ENCODE results near the gene CYP26B1. TPM values are rescaled to one million over a fixed set of nuclear protein-coding genes. Genes with fewer than 3 reads are reported as not detected.
A peak's percentile ranks its signal among the peaks of the same experiment; 100 is the strongest.

CYP26B1 gene
- total RNA-seq, 1 donor from 2014 or later, result 1.9 TPM

GRCh38 chr2:72140621-72140960 is 7.1 kb downstream of the CYP26B1 start:
- ATAC-seq, result no peak

- ATAC-seq, result no peak
These were observed 7.6 kb downstream of the CYP26B1 start for GRCh38 chr2:72139874-72140620.

GRCh38 chr2:72139471-72139873 is 8.2 kb downstream of the CYP26B1 start:
- no peak for ATAC-seq

GRCh38 chr2:72138921-72139381 is 8.7 kb downstream of the CYP26B1 start:
- no peak for ATAC-seq

GRCh38 chr2:72138011-72138881 is 9.4 kb downstream of the CYP26B1 start:
- no peak for ATAC-seq

DNA sequence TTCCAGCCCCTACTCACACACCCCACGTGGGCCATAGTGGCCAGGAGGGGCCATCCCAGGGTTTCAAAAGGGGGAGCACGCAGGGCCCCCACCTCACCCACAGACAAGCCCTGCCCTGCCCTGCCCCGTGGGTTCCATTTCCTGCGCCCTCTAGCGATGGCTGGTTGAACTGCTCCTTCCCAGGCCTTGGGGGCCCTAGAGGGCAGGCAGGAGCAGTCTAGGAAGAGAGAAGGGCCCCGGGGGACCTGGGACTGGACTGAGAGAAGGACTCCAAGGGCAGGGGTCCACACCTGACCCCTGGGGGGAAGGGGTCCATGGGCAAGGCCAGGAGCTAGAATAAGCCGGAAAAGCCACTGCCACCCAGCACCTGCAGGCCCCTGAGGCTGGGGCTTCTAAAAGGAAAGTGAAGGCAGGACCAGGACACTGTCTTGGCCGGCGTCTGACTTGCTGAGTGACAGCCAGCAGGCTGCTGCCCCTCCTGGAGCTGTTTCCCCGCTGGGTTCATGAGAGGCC is 10.1 kb downstream of the CYP26B1 start:
- ATAC-seq, result peak; percentile 71

- no peak for ATAC-seq
These were observed 10.6 kb downstream of the CYP26B1 start for GRCh38 chr2:72136933-72137497.

GRCh38 chr2:72136331-72136730 is 11.3 kb downstream of the CYP26B1 start:
- ATAC-seq, result no peak

DNA sequence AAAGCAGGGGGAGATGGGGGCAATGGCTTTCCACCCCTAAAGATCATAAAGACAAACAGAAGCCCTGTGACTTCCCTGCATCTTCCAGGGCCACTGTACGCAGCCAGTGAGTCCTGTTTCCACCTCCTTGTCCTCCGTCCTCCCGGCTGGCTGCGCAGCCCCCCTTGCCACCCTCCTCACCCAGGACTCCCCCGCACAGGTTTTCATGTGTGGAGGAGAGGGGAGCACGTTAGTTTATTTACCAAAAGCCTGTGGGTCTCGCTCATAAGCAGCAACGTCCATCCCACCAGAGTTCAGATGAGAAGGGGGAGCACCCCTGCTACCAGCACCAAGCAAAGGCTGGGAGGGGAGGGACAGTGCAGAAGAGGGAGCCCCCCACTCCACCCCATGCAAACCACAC is 11.7 kb downstream of the CYP26B1 start:
- no peak for ATAC-seq

- no peak for ATAC-seq
These were observed 12.5 kb downstream of the CYP26B1 start for GRCh38 chr2:72134997-72135800.

DNA sequence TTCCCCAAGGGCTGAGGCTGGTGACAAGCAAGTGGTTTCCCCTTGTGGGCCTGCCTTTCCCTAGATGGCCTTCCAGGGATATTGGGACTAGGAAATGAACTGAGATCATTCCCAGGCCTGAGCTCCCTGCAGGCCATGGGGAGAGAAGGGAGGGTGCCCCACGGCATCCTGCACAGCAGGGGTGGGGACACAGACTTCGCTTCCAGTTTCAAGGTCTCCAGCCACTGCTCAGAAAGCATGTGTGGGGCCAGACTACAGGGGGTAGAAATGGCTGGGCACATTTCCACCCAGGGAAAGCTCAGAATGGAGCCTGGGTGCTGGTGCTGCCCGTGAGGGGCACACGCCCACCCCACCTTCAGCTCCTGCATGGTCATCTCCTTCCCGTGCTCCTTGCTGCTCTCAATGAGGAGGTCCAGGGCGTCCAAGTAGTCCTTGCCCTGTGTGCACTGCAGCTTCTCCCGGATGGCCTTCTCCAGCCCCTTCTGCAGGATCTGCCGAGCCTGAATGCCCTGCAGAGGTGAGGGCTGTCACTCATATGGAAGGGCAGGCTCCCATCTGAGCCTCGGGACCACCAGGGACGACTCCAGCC is 13.2 kb downstream of the CYP26B1 start:
- ATAC-seq, result no peak

DNA sequence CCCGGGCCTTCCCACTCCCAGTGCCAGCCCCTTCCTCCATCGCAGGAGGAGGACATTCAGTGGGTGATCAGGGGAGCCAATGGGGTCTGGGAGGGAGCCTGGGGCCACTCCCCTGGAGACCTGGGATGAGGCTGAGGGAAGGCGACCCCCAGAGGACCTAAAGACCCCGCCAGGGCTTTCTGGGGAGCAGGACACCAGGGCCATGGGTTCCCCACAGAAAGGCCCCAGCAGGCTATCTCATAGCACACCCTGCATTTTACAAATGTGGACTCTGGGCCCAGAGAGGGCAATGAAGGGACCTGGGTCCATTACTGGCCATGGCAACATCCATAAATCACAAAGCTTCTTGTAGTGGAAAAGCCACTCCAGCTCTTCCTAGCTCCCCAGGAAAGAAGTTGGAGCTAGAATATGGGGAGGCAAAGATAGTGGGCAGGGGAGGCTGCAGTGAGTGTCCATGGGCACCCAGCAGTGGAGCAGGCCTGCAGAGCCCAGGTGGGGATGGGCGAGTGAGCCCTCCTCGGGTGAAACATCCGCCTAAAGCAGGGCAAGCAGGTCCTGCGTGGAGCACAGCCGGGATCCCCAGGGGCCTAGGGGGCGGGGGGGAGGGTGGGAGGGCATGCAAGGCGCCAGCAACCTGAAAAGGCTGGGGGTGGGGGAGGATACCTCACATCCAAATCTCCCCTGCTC is 13.8 kb downstream of the CYP26B1 start:
- ATAC-seq, result no peak

- no peak for ATAC-seq
These were observed 14.5 kb downstream of the CYP26B1 start for GRCh38 chr2:72132981-72133720.

DNA sequence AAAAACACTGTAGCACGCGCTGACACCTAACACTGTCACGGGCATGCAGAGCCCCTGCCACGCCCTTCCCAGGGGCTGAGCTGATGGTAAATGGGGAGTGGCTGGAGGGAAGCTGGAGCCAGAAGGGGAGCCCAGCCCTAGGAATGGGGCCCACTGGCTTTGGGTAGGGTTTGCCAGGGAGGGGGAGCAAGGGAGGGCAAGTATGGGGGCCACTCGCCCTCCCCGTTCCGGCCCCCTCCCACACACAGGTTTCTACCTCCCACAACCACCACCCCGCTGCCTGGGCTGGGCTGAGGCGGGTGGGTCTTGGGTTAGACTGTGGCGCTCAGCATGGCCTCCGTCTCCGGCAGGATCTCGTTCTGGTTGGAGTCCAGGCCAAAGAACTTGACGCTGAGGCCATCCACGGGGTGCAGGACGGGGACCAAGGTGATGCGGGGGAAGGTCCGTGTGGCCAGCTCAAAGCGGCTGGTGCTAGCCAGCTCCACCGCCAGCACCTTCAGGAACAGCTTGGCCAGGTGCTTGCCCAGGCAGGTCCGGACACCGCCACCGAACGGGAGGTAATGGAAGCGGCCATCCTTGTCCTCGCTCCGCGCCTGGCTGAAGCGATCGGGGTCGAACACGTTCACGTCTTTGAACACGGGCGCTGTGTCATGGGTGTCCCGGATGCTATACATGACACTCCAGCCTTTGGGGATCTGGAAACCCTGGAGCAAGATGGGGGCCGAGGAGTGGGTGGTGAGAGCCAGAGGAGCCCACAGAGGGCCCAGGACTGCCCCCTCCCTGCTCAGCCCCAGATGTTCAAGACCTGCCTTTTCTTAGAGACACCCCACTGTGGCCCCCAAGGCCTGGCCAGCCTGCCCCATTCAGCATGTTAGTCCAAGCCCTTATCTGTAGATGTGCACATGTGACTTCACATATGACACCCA is 15.5 kb downstream of the CYP26B1 start:
- no peak for ATAC-seq

DNA sequence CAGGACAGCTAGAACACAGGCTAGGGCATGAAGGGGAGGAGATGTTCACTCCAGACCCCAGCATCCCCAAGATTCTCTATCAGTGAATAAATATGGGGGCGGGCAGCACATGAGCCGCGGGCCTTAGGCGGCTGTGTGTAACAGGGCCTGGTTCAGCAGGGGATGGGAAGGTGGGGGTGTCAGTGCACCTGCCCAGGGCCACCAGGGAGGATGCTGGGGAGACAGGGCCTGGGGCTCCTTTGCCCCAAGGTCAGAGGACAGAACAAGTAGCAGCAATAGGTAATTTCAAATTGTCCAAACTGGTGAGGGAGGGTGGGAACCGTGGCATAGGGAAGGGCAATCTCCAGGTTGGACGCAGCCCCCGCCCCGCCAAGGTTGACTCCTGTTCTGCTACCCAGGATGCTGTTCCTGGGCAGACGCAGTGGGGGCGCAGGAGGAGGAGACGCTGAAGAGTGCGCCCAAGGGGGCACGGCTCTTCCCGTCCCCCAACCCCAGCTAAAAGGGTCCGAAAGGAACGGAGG is 16.2 kb downstream of the CYP26B1 start:
- ATAC-seq, result no peak

GRCh38 chr2:72130659-72131360 is 16.9 kb downstream of the CYP26B1 start:
- ATAC-seq, result no peak

DNA sequence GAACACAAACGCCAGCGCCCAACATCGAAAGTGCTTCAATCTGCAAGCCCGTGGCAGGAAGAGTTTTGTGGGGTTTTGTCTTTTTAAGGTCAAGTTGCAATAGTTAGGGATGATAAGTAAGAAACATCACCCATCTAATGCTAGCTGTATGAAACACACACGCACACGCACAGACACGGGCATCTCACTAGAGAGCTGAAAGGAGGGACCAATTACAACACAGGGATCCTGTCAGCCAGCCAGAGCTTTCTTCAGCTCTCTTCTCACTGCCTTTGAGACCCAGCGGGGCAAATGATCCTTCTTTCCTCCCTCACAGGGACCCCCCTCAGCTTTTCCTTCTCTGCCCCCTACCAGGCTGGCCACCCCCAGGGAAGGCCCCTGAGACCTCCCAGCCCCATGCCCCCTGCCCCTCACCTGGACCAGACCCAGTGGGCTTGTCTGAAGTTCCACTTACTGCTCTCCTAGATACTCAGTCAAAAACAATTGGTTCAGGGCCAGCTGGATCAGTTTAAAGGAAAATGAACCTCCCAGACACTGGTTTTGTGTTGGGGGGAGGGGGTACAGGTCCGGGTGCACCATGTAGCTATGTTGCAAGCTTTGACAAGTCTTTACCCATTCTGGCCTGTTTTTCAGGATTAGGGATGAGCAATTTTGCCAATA is 17.9 kb downstream of the CYP26B1 start:
- ATAC-seq, result peak; percentile 4

GRCh38 chr2:72128843-72129227 is 18.8 kb downstream of the CYP26B1 start:
- ATAC-seq, result no peak

Data from esophagus mucosa (tissue), 1 donor.